Uterus (tissue), 2 donors: ENCODE data around the gene SNIP1.
A peak's percentile ranks its signal among the peaks of the same experiment; 100 is the strongest.

Source experiments
- POLR2A ChIP-seq, 2 donors: fragments of 450-650 bp; IDR thresholded peaks; one replicate each; pipeline ENCODE4 v1.6.1; 2016; ENCODE audit warnings: antibody characterized with exemption in 2 of 2, mild to moderate bottlenecking in 1 of 2, moderate library complexity in 1 of 2
- TF ChIP-seq, protein P1 (sequence below), 4 experiments: fragments of 200-600 bp in 2 of 4; fragments of 450-650 bp in 2 of 4; sonication (generic) in 2 of 4; IDR thresholded peaks; one replicate each; pipeline ENCODE4 v1.5.1; 2016 to 2019; ENCODE audit warnings: antibody characterized with exemption in 4 of 4, mild to moderate bottlenecking in 2 of 4, moderate library complexity in 1 of 4

DNA sequence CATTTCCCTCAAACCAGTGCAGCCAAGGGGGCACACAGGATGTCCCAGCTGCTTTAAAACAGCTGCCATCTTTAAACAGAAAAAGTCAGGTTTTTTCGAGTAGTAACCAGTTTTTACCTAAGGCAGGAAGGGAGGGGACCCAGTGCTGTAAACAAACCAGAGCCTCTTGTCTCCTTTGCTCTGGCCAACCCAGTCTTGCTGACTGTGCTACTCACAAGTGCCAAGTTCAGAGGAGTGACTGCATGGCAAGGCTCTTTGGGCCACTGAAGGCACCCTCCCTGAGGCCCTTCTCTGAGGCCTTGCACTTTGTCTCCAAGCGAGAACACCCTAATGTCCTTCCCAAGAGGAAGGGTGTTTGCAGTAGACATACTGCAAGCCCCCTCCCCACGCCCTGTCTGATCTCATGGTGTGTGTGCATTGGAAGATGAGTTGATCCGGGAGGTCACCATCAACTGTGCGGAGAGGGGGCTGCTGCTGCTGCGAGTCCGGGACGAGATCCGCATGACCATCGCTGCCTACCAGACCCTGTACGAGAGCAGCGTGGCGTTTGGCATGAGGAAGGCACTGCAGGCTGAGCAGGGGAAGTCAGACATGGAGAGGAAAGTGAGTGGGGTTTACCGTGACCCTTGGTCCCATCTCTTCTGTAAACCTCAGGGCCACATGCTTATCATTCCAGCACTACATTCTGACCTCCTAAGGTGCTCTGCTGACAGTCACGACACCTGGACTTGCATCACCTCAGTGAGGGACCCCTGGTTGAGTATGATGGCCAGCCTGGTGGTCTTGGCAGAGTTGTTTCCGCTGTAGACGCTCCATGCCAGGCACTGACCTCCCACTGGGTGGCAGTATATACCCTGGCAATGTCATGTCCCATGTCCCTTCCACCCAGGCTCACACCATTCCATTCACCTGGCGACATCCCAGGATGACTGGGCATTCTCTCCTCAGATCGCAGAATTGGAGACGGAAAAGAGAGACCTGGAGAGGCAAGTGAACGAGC lies 7.3 kb upstream of the SNIP1 start:
- TF ChIP-seq, protein P1, sequence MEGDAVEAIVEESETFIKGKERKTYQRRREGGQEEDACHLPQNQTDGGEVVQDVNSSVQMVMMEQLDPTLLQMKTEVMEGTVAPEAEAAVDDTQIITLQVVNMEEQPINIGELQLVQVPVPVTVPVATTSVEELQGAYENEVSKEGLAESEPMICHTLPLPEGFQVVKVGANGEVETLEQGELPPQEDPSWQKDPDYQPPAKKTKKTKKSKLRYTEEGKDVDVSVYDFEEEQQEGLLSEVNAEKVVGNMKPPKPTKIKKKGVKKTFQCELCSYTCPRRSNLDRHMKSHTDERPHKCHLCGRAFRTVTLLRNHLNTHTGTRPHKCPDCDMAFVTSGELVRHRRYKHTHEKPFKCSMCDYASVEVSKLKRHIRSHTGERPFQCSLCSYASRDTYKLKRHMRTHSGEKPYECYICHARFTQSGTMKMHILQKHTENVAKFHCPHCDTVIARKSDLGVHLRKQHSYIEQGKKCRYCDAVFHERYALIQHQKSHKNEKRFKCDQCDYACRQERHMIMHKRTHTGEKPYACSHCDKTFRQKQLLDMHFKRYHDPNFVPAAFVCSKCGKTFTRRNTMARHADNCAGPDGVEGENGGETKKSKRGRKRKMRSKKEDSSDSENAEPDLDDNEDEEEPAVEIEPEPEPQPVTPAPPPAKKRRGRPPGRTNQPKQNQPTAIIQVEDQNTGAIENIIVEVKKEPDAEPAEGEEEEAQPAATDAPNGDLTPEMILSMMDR (IDR thresholded peaks at IDR 0.05), result peak; percentile 24 to 60 (median 54)
- no peak for TF ChIP-seq POLR2A (IDR thresholded peaks at IDR 0.05)
